WTC11 (cell line): ENCODE results near the gene EIF1AD.

Experiments used
- CREB1 ChIP-seq: sonication (generic); formaldehyde crosslinking; IDR thresholded peaks from 2 replicates; pipeline ENCODE4 v1.8.0; 2023; ENCODE audit warnings: mild to moderate bottlenecking, missing genetic modification reagents
- CTCF ChIP-seq: fragments of 200-600 bp; IDR thresholded peaks from 2 replicates; pipeline ENCODE4 v1.8.0; 2022; ENCODE audit warnings: antibody characterized with exemption
- E2F4 ChIP-seq: sonication (generic); formaldehyde crosslinking; IDR thresholded peaks from 2 replicates; pipeline ENCODE4 v1.8.1; 2022; ENCODE audit warnings: low read depth, mild to moderate bottlenecking, moderate library complexity, missing genetic modification reagents, borderline replicate concordance
- ETV6 ChIP-seq: sonication (generic); formaldehyde crosslinking; IDR thresholded peaks from 2 replicates; pipeline ENCODE4 v1.8.1; 2022; ENCODE audit warnings: mild to moderate bottlenecking, missing genetic modification reagents
- NR1H2 ChIP-seq: sonication (generic); formaldehyde crosslinking; IDR thresholded peaks from 2 replicates; pipeline ENCODE4 v1.9.0; 2021; ENCODE audit warnings: mild to moderate bottlenecking, moderate library complexity, missing genetic modification reagents
- SP1 ChIP-seq: sonication (generic); formaldehyde crosslinking; conservative IDR thresholded peaks from 2 replicates; pipeline ENCODE4 v1.8.1; 2022; ENCODE audit warnings: missing genetic modification reagents
- TP53 ChIP-seq: sonication (generic); formaldehyde crosslinking; IDR thresholded peaks from 2 replicates; pipeline ENCODE4 v1.8.1; 2023; ENCODE audit warnings: mild to moderate bottlenecking, missing genetic modification reagents
- TF ChIP-seq, protein P1 (sequence below): fragments of 250-450 bp; sonication (Bioruptor Pico); IDR thresholded peaks from 2 replicates; pipeline ENCODE4 v2.1.2; 2022; ENCODE audit warnings: mild to moderate bottlenecking, moderate library complexity
- TF ChIP-seq, protein P2 (sequence below): sonication (generic); formaldehyde crosslinking; IDR thresholded peaks from 2 replicates; pipeline ENCODE4 v1.8.0; 2022; ENCODE audit warnings: mild to moderate bottlenecking, missing genetic modification reagents

- TF ChIP-seq NR1H2 (CRISPR knock-in tag) (no peak), CTCF (no peak), SP1 (CRISPR knock-in tag) (no peak), E2F4 (CRISPR knock-in tag) (no peak), TP53 (CRISPR knock-in tag) (no peak), CREB1 (CRISPR knock-in tag) (no peak), ETV6 (no peak)
- TF ChIP-seq, protein P1, sequence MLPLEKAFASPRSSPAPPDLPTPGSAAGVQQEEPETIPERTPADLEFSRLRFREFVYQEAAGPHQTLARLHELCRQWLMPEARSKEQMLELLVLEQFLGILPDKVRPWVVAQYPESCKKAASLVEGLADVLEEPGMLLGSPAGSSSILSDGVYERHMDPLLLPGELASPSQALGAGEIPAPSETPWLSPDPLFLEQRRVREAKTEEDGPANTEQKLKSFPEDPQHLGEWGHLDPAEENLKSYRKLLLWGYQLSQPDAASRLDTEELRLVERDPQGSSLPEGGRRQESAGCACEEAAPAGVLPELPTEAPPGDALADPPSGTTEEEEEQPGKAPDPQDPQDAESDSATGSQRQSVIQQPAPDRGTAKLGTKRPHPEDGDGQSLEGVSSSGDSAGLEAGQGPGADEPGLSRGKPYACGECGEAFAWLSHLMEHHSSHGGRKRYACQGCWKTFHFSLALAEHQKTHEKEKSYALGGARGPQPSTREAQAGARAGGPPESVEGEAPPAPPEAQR (CRISPR knock-in tag): no peak
- TF ChIP-seq, protein P2, sequence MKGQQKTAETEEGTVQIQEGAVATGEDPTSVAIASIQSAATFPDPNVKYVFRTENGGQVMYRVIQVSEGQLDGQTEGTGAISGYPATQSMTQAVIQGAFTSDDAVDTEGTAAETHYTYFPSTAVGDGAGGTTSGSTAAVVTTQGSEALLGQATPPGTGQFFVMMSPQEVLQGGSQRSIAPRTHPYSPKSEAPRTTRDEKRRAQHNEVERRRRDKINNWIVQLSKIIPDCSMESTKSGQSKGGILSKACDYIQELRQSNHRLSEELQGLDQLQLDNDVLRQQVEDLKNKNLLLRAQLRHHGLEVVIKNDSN: no peak
These were observed 18.3 kb upstream of the EIF1AD start for GRCh38 chr11:66020212-66020611.
